OCI-LY1 (cell line): ENCODE data around the gene KCNK7.

Source experiments
- H2AFZ ChIP-seq: fragments of 200-600 bp; sonication (generic), shearing (Covaris generic); 2 replicates; pipeline ENCODE4 v1.6.0; 2014; ENCODE audit warnings: antibody characterized with exemption, mild to moderate bottlenecking, low read length
- H3F3A ChIP-seq: fragments of 200-600 bp; sonication (generic), shearing (Covaris generic); 2 replicates; pipeline ENCODE4 v1.6.0; 2014; ENCODE audit warnings: mild to moderate bottlenecking, antibody characterized with exemption, low read length, moderate library complexity; ENCODE audit not compliant: insufficient read depth
- H3K27ac ChIP-seq: fragments of 200-600 bp; sonication (generic); 2 replicates; pipeline ENCODE4 v1.5.1; 2014; ENCODE audit warnings: low read length, mixed run types, mild to moderate bottlenecking, low read depth; ENCODE audit not compliant: poor library complexity, severe bottlenecking
- H3K27me3 ChIP-seq: fragments of 200-600 bp; sonication (generic); 2 replicates; pipeline ENCODE4 v1.6.0; 2014; ENCODE audit warnings: antibody characterized with exemption, mild to moderate bottlenecking, low read length, moderate library complexity; ENCODE audit not compliant: insufficient read depth
- H3K36me3 ChIP-seq: fragments of 200-600 bp; sonication (generic); 2 replicates; pipeline ENCODE4 v1.6.1; 2014; ENCODE audit warnings: mild to moderate bottlenecking, antibody characterized with exemption, low read length, moderate library complexity, mixed read lengths; ENCODE audit not compliant: insufficient read depth
- H3K4me1 ChIP-seq: fragments of 200-600 bp; sonication (generic); 2 replicates; pipeline ENCODE4 v1.5.1; 2014; ENCODE audit warnings: mild to moderate bottlenecking, low read length, moderate library complexity; ENCODE audit not compliant: insufficient read depth, severe bottlenecking
- H3K4me2 ChIP-seq: fragments of 200-600 bp; sonication (generic), shearing (Covaris generic); 2 replicates; pipeline ENCODE4 v1.6.1; 2014; ENCODE audit warnings: low read length
- H3K4me3 ChIP-seq: fragments of 200-600 bp; sonication (generic); 2 replicates; pipeline ENCODE4 v1.5.1; 2014; ENCODE audit warnings: low read length, low read depth, mild to moderate bottlenecking, mixed read lengths; ENCODE audit not compliant: poor library complexity, severe bottlenecking
- H3K79me2 ChIP-seq: fragments of 200-600 bp; shearing (Covaris generic); 2 replicates; pipeline ENCODE4 v1.6.1; 2016; ENCODE audit warnings: mixed run types, low read length, mixed read lengths; ENCODE audit not compliant: insufficient read depth
- H3K9ac ChIP-seq: fragments of 200-600 bp; sonication (generic), shearing (Covaris generic); 2 replicates; pipeline ENCODE4 v1.6.1; 2014; ENCODE audit warnings: mild to moderate bottlenecking, low read length, mixed read lengths
- H3K9me2 ChIP-seq: fragments of 200-600 bp; sonication (generic), shearing (Covaris generic); 2 replicates; pipeline ENCODE4 v1.6.1; 2014; ENCODE audit warnings: low read depth, mild to moderate bottlenecking, low read length, mixed read lengths
- H3K9me3 ChIP-seq: fragments of 200-600 bp; shearing (Covaris generic); 2 replicates; pipeline ENCODE4 v1.6.1; 2014; ENCODE audit warnings: low read length, mixed read lengths
- H4K20me1 ChIP-seq: fragments of 200-600 bp; sonication (generic), shearing (Covaris generic); 2 replicates; pipeline ENCODE4 v1.6.0; 2016; ENCODE audit warnings: mild to moderate bottlenecking, low read length; ENCODE audit not compliant: insufficient read depth
- EZH2 ChIP-seq: fragments of 200-600 bp; sonication (generic), shearing (Covaris generic); IDR thresholded peaks from 2 replicates; pipeline ENCODE4 v1.8.0; 2017; ENCODE audit warnings: borderline replicate concordance, mixed run types, mild to moderate bottlenecking, antibody characterized with exemption, low read length, moderate library complexity, mixed read lengths
- TF ChIP-seq, protein P1 (sequence below): fragments of 200-600 bp; sonication (generic), shearing (Covaris generic); IDR thresholded peaks from 2 replicates; pipeline ENCODE4 v1.5.1; 2017; ENCODE audit warnings: mild to moderate bottlenecking, antibody characterized with exemption, low read length, moderate library complexity, mixed read lengths

Gene KCNK7

DNA sequence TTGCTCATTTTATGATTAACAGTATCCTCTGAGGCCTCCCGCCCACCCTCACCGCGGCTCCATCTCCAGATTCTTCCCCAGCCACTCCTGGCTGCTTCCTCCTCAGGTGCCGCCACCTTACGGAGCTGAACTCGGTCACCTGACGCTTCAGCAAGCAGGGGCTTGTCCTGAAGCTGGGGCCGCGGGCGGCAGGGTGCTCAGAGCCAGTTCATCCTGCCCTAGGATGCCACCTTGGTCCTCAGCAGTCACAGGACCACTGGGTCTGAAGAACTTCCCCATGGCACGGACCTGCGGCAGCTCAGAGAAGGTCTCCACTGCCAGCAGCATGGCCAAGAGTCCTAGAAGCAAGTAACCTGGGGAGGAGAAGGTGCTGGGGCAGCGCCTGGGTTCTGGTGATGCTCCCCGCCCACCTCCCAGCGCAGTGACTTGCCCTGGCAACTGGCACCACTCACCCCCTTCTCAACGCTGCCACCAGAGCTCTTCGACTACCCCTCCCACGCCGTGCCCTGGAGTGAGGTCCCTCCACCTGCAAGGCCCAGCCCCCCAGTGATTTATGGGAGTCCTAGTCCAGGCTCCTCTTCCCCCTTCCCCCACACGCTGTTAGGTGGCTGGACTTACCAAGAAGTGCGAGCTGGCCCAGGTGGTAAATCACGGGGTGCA lies 2.6 kb downstream of the KCNK7 start:
- no peaks in the 10 kb centered on the region for H3K9me3 ChIP-seq
- H3K27ac ChIP-seq: no peak overlapping the region
- no peaks in the 10 kb centered on the region for H3K27me3 ChIP-seq
- peaks cover 20% of the 10 kb centered on the region for H3K4me1 ChIP-seq
- no peak overlapping the region for H3K4me2 ChIP-seq
- no peak overlapping the region for H3K9ac ChIP-seq
- H3K36me3 ChIP-seq: peaks cover 6% of the 10 kb centered on the region
- no peaks in the 10 kb centered on the region for H3K9me2 ChIP-seq
- TF ChIP-seq, protein P1, sequence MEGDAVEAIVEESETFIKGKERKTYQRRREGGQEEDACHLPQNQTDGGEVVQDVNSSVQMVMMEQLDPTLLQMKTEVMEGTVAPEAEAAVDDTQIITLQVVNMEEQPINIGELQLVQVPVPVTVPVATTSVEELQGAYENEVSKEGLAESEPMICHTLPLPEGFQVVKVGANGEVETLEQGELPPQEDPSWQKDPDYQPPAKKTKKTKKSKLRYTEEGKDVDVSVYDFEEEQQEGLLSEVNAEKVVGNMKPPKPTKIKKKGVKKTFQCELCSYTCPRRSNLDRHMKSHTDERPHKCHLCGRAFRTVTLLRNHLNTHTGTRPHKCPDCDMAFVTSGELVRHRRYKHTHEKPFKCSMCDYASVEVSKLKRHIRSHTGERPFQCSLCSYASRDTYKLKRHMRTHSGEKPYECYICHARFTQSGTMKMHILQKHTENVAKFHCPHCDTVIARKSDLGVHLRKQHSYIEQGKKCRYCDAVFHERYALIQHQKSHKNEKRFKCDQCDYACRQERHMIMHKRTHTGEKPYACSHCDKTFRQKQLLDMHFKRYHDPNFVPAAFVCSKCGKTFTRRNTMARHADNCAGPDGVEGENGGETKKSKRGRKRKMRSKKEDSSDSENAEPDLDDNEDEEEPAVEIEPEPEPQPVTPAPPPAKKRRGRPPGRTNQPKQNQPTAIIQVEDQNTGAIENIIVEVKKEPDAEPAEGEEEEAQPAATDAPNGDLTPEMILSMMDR: no peak
- TF ChIP-seq EZH2: no peak
- no peaks in the 10 kb centered on the region for H4K20me1 ChIP-seq
- H3K4me3 ChIP-seq: no peak overlapping the region
- no peaks in the 10 kb centered on the region for H3K79me2 ChIP-seq
- H2AFZ ChIP-seq: no peak overlapping the region
- no peaks in the 10 kb centered on the region for H3F3A ChIP-seq

DNA sequence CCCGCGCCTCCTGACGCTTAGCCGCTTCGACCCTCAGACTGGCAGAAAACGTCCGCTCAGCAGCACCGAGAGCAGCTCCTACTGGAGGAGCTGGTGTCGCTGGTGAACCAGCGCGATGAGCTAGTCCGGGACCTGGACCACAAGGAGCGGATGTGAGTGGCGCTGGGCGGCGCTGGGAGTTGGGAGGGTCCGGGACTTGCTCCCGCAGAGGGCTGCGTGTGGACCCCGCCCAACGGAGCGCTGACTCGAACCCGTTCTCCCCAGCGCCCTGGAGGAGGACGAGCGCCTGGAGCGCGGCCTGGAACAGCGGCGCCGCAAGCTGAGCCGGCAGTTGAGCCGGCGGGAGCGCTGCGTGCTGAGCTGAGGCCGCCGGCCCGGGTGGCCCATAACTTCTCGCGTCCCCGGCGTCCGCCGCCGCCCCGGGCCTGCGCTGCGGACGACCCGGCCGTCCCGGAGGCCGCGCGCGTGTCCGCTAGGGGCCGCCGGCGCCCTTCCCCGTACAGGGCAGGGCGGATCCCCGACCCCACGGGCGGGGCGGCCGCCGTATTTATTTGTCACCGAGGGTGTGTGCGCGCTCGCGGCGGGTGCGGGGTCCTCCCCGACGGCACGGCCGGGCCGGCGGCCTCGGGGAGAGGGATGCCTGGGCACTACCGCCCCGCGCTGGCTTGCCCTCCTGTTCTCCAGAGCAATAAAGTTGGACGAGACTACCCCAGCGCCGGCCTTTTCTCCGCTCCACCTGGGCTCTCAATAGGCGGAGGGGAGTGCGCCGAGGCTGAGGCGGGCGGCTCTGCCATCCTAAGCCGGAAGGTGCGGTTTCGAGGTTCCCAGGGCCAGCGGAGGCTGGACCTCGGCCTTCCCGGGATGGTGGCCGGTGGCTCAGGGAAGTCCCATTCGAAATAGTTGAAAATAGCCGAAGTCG lies 3.4 kb downstream of the KCNK7 start:
- TF ChIP-seq, protein P1: no peak
- TF ChIP-seq EZH2: no peak
- no peaks in the 10 kb centered on the region for H3K9me3 ChIP-seq

DNA sequence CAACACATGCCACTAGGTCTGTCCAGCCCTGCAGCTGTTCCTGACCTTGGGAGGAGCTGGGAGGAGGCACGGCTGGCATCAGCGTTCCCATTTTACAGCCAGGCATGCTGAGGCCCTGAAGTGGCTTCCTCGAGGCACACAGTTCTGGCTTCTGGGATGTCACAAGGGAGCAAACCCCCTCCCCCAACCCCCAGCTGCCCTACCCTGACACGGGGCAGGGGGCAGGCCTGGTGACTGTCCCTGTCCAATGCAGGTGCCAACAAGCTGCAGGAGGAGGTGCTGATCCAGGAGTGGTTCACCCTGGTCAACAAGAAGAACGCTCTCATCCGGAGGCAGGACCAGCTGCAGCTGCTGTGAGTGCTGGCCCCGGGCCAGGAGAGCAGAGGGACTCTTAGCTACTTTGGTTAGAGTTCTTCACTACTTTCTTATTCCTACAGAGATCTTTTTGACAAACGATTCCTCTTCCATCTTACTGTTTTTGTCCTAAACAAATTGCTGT lies 5.3 kb downstream of the KCNK7 start:
- Histone ChIP-seq H3K9ac (no peak overlapping the region), H3K27ac (peak overlapping the region; percentile 13), H3F3A (no peaks in the 10 kb centered on the region), H3K79me2 (no peaks in the 10 kb centered on the region), H3K9me2 (no peaks in the 10 kb centered on the region), H3K9me3 (no peaks in the 10 kb centered on the region), H3K27me3 (no peaks in the 10 kb centered on the region), H3K4me2 (no peak overlapping the region), H4K20me1 (no peaks in the 10 kb centered on the region), H3K4me3 (no peak overlapping the region), H2AFZ (no peak overlapping the region), H3K4me1 (peaks cover 26% of the 10 kb centered on the region), H3K36me3 (no peaks in the 10 kb centered on the region)
- TF ChIP-seq, protein P1: no peak
- no peak for TF ChIP-seq EZH2

More for the DNA sequence above, 3.4 kb downstream of the KCNK7 start:
- no peaks in the 10 kb centered on the region for H3K79me2 ChIP-seq
- no peak overlapping the region for H3K4me3 ChIP-seq
- H3K27ac ChIP-seq: no peak overlapping the region
- H3K9ac ChIP-seq: no peak overlapping the region
- no peaks in the 10 kb centered on the region for H3K27me3 ChIP-seq
- H3K9me2 ChIP-seq: no peaks in the 10 kb centered on the region
- H2AFZ ChIP-seq: no peak overlapping the region
- H3F3A ChIP-seq: no peaks in the 10 kb centered on the region
- H3K4me1 ChIP-seq: peaks cover 26% of the 10 kb centered on the region
- H3K4me2 ChIP-seq: no peak overlapping the region
- no peaks in the 10 kb centered on the region for H4K20me1 ChIP-seq
- no peaks in the 10 kb centered on the region for H3K36me3 ChIP-seq
